SK-N-SH (cell line): ENCODE measurements around the gene STYXL2. TPM values are rescaled to one million over a fixed set of nuclear protein-coding genes. Genes with fewer than 3 reads are reported as not detected.

ENCODE experiments used
- CTCF ChIA-PET: fragments of 300-600, 350-600 bp; formaldehyde crosslinking; extraction: SDS; loops from one replicate; lab custom pipeline; 2021; lab: Yijun Ruan, JAX
- POLR2A ChIA-PET: fragments of 350-600 bp; sonication (Branson Sonifier 250); formaldehyde crosslinking; extraction: SDS; loops from one replicate; lab custom pipeline; 2020; ENCODE audit warnings: antibody characterized with exemption, inconsistent platforms; lab: Yijun Ruan, JAX
- DNase-seq: peaks from one replicate; pipeline ENCODE4 v3.0.0; 2012
- H2AFZ ChIP-seq: fragments of 200-600 bp; sonication (generic); 2 replicates; pipeline ENCODE4 v1.8.1; 2016; ENCODE audit warnings: antibody characterized with exemption, mild to moderate bottlenecking, low read depth
- H3F3A ChIP-seq: fragments of 200-600 bp; sonication (generic); replicated peaks from 2 replicates; pipeline ENCODE3; 2016; ENCODE audit warnings: antibody characterized with exemption, mild to moderate bottlenecking; ENCODE audit not compliant: insufficient read depth
- H3K27ac ChIP-seq, 2 experiments: fragments of 200-500 bp in 1 of 2; fragments of 200-600 bp in 1 of 2; sonication (Bioruptor generic) in 1 of 2; sonication (generic), shearing (Covaris generic) in 1 of 2; 2 replicates each; pipeline versions ENCODE4 v1.5.1 to v1.6.1; 2014 to 2016; ENCODE audit warnings: low read depth in 2 of 2, inconsistent platforms in 1 of 2, low read length in 1 of 2, mild to moderate bottlenecking in 1 of 2, mixed read lengths in 1 of 2
- H3K27me3 ChIP-seq: fragments of 200-600 bp; sonication (generic), shearing (Covaris generic); 2 replicates; pipeline ENCODE4 v1.6.1; 2016; ENCODE audit warnings: mixed run types; ENCODE audit not compliant: insufficient read depth
- H3K36me3 ChIP-seq, 2 experiments: fragments of 200-500 bp in 1 of 2; fragments of 200-600 bp in 1 of 2; sonication (Bioruptor generic) in 1 of 2; sonication (generic) in 1 of 2; replicated peaks in 1 of 2; 2 replicates each; pipeline versions ENCODE3 to v1.5.1; 2014 to 2016; ENCODE audit warnings: low read length in 1 of 2, mild to moderate bottlenecking in 1 of 2; ENCODE audit not compliant: insufficient read depth in 2 of 2, control insufficient read depth in 1 of 2
- H3K4me1 ChIP-seq, 2 experiments: fragments of 200-500 bp in 1 of 2; fragments of 200-600 bp in 1 of 2; sonication (Bioruptor generic) in 1 of 2; sonication (generic), shearing (Covaris generic) in 1 of 2; 2 replicates each; pipeline versions ENCODE4 v1.5.1 to v1.6.1; 2014 to 2016; ENCODE audit warnings: low read depth in 1 of 2, low read length in 1 of 2, mixed run types in 1 of 2; ENCODE audit not compliant: insufficient read depth in 2 of 2, control insufficient read depth in 1 of 2
- H3K4me2 ChIP-seq: fragments of 200-600 bp; sonication (generic), shearing (Covaris generic); 2 replicates; pipeline ENCODE4 v1.6.1; 2017; ENCODE audit warnings: mixed run types
- H3K4me3 ChIP-seq, 2 experiments: fragments of 200-500 bp in 1 of 2; fragments of 200-600 bp in 1 of 2; sonication (Bioruptor generic) in 1 of 2; sonication (generic), shearing (Covaris generic) in 1 of 2; 2 replicates each; pipeline versions ENCODE4 v1.5.1 to v1.8.1; 2014 to 2016; ENCODE audit warnings: low read depth in 2 of 2, inconsistent platforms in 1 of 2, low read length in 1 of 2, mild to moderate bottlenecking in 1 of 2, mixed read lengths in 1 of 2, moderate library complexity in 1 of 2
- H3K79me2 ChIP-seq: fragments of 200-600 bp; sonication (generic); 2 replicates; pipeline ENCODE4 v1.8.1; 2017; ENCODE audit warnings: mild to moderate bottlenecking; ENCODE audit not compliant: insufficient read depth
- H3K9ac ChIP-seq: fragments of 200-600 bp; sonication (generic); 2 replicates; pipeline ENCODE4 v1.6.1; 2017; ENCODE audit warnings: mixed run types
- H3K9me2 ChIP-seq: fragments of 200-600 bp; sonication (generic); 2 replicates; pipeline ENCODE4 v1.6.1; 2017; ENCODE audit warnings: mixed run types
- H3K9me3 ChIP-seq: fragments of 200-600 bp; sonication (generic); 2 replicates; pipeline ENCODE4 v1.6.1; 2017; ENCODE audit warnings: mixed run types, mild to moderate bottlenecking, moderate library complexity
- H4K20me1 ChIP-seq: fragments of 200-600 bp; sonication (generic); 2 replicates; pipeline ENCODE4 v1.6.1; 2017; ENCODE audit warnings: mild to moderate bottlenecking, mixed run types; ENCODE audit not compliant: insufficient read depth
- CHD2 ChIP-seq: fragments of 150-350 bp; IDR thresholded peaks from 2 replicates; pipeline ENCODE4 v1.6.1; 2018; ENCODE audit warnings: low read length; ENCODE audit not compliant: partially characterized antibody
- ELF1 ChIP-seq: IDR thresholded peaks from 2 replicates; pipeline ENCODE4 v1.4.0; 2012
- EZH2phosphoT487 ChIP-seq: fragments of 200-600 bp; sonication (generic); IDR thresholded peaks from 2 replicates; pipeline ENCODE4 v1.6.1; 2017; ENCODE audit warnings: low read depth, mixed run types, mild to moderate bottlenecking, antibody characterized with exemption, moderate library complexity, borderline replicate concordance
- FOSL2 ChIP-seq: IDR thresholded peaks from 2 replicates; pipeline ENCODE4 v1.4.0; 2012; ENCODE audit warnings: low read depth, mild to moderate bottlenecking, moderate library complexity, borderline replicate concordance
- GABPA ChIP-seq: IDR thresholded peaks from 2 replicates; pipeline ENCODE4 v1.4.0; 2012; ENCODE audit warnings: low read depth, mild to moderate bottlenecking
- GATA2 ChIP-seq: sonication (generic); formaldehyde crosslinking; IDR thresholded peaks from 2 replicates; pipeline ENCODE4 v1.5.0; 2020; ENCODE audit warnings: mild to moderate bottlenecking, missing genetic modification reagents
- JUND ChIP-seq: IDR thresholded peaks from 2 replicates; pipeline ENCODE4 v1.4.0; 2012
- MEF2A ChIP-seq: IDR thresholded peaks from 2 replicates; pipeline ENCODE4 v1.4.0; 2012; ENCODE audit warnings: low read depth, borderline replicate concordance
- MXI1 ChIP-seq: IDR thresholded peaks from 2 replicates; pipeline ENCODE4 v1.6.1; 2012; ENCODE audit warnings: mild to moderate bottlenecking, low read depth, low read length, improper control_type of control experiment
- NFIC ChIP-seq: IDR thresholded peaks from 2 replicates; pipeline ENCODE4 v1.4.0; 2012; ENCODE audit warnings: borderline replicate concordance
- NRF1 ChIP-seq: IDR thresholded peaks from 2 replicates; pipeline ENCODE4 v1.6.1; 2012; ENCODE audit warnings: low read depth, mild to moderate bottlenecking, low read length
- POLR2AphosphoS5 ChIP-seq: IDR thresholded peaks from 2 replicates; pipeline ENCODE4 v1.6.1; 2012; ENCODE audit warnings: low read depth, low read length
- RAD21 ChIP-seq: IDR thresholded peaks from 2 replicates; pipeline ENCODE4 v1.6.1; 2012; ENCODE audit warnings: mild to moderate bottlenecking, low read length
- RCOR1 ChIP-seq: fragments of 150-350 bp; IDR thresholded peaks from 2 replicates; pipeline ENCODE4 v1.6.1; 2017; ENCODE audit warnings: antibody characterized with exemption, low read length
- RFX5 ChIP-seq: IDR thresholded peaks from 2 replicates; pipeline ENCODE4 v1.6.1; 2012; ENCODE audit warnings: mild to moderate bottlenecking, improper control_type of control experiment, low read length
- RXRA ChIP-seq: IDR thresholded peaks from 2 replicates; pipeline ENCODE4 v1.4.0; 2012; ENCODE audit warnings: low read depth, mild to moderate bottlenecking, borderline replicate concordance
- SIN3A ChIP-seq: IDR thresholded peaks from 2 replicates; pipeline ENCODE4 v1.6.1; 2012; ENCODE audit warnings: low read depth, mild to moderate bottlenecking, low read length, moderate library complexity, borderline replicate concordance
- TCF12 ChIP-seq: IDR thresholded peaks from 2 replicates; pipeline ENCODE4 v1.4.0; 2012
- TEAD4 ChIP-seq: IDR thresholded peaks from 2 replicates; pipeline ENCODE4 v1.4.0; 2012; ENCODE audit warnings: mild to moderate bottlenecking, borderline replicate concordance; ENCODE audit not compliant: insufficient read depth
- YY1 ChIP-seq: IDR thresholded peaks from 2 replicates; pipeline ENCODE4 v1.4.0; 2012; ENCODE audit warnings: low read depth, mild to moderate bottlenecking
- WGBS: methylation state at CpG from one replicate; pipeline ENCODE4 v1.1.6; 2017; ENCODE audit warnings: low lambda C conversion rate; 5-methylcytosine and 5-hydroxymethylcytosine counted together
- polyA plus RNA-seq, 3 experiments: library from polyadenylated mRNA; depleted of rRNA; stranded (reverse); fragments of >200 nt; gene quantifications; 2 replicates each; pipeline ENCODE4 v1.2.3, GENCODE V29; 2012
- TF ChIP-seq, protein P1 (sequence below): IDR thresholded peaks from 2 replicates; pipeline ENCODE4; 2012
- TF ChIP-seq, protein P2 (sequence below): fragments of 200-600 bp; sonication (generic); IDR thresholded peaks from 2 replicates; pipeline ENCODE4 v1.6.1; 2017; ENCODE audit warnings: antibody characterized with exemption, mild to moderate bottlenecking, moderate library complexity

STYXL2 gene
- polyA plus RNA-seq, 1 of the 3 experiments (the other 2 are of a cell fraction), result not detected

DNA sequence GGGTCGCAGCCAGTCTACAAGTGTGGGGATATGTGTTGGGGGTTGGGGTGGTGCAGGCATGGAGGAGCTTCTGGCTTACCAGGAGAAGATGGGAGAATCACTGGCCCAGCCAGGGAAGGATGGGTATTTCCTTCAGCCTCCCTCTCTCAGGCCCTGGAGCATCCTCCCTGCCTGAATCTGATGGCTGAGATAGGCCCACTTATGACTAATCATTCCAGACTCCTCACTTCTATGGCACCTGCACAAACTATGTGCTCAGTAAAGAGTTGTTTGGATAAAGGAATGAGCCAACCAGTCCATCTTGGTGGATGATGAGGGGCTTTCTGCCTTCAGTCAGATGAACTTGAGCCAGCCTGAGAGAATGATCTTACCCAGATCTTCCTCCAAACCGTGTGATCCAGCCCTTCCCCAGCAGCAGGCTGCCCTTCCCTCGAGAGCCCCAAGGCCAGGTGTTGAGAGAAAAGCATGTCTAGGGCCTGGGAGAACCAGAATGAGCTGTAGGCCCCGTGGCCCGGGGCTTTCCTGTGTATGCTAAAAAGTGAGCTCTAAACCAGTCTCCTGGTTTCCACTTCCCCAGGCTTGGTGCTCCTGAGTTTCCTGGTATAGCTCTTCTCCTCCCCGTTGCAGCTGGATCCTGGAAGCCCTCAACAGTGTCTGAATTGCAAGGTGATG, 5.0 kb upstream of the STYXL2 start:
- Histone ChIP-seq H3K79me2 (no peaks in the 10 kb centered on the region), H3K27me3 (no peaks in the 10 kb centered on the region), H3K27ac (no peak overlapping the region), H3K4me3 (no peak overlapping the region), H2AFZ (no peak overlapping the region), H3K9me2 (no peaks in the 10 kb centered on the region), H4K20me1 (no peaks in the 10 kb centered on the region), H3K9me3 (no peaks in the 10 kb centered on the region), H3K36me3 (no peaks in the 10 kb centered on the region), H3K4me1 (no peaks in the 10 kb centered on the region), H3K9ac (no peak overlapping the region), H3K4me2 (no peak overlapping the region), H3F3A (no peaks in the 10 kb centered on the region)
- DNase-seq, result no peak
- ChIA-PET CTCF (no interaction called here), POLR2A (no interaction called here)
- no peak for TF ChIP-seq JUND
- WGBS, result 16% methylated on average over 5 of the region's 6 CpGs

DNA sequence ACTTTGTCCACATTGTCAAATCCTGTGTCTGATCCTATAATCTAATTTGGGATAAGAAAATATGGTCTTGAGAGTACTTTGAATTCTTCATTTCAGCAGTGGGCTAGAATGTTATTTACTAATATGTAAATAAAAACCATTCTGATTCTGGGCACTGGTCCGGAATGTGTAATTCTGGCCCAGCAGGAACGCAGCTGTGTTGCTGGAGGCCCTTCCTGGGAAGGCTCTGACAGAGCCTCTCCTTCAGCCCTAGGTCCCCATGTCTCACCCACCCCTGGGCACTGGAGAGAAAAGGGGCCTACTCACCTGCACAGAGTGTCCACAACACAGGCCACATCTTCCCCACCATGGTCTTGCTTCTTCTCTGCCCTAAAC, 3.9 kb upstream of the STYXL2 start:
- DNase-seq, result no peak
- no peaks in the 10 kb centered on the region for H3F3A ChIP-seq
- POLR2A ChIA-PET, result no interaction called here
- no peak for TF ChIP-seq RAD21
- no peak for TF ChIP-seq TCF12
- TF ChIP-seq SIN3A, result no peak
- no peak for TF ChIP-seq RXRA
- no peak for TF ChIP-seq EZH2phosphoT487
- no peak for TF ChIP-seq RFX5
- TF ChIP-seq, all 33 proteins: peak for 0
- no peaks in the 10 kb centered on the region for H3K79me2 ChIP-seq
- no peaks in the 10 kb centered on the region for H3K27me3 ChIP-seq
- WGBS, result 16% methylated on average over 2 of the region's 2 CpGs
- CTCF ChIA-PET, result no interaction called here
- no peak overlapping the region for H3K27ac ChIP-seq
- H3K9ac ChIP-seq, result no peak overlapping the region
- H3K9me3 ChIP-seq, result no peaks in the 10 kb centered on the region
- H3K9me2 ChIP-seq, result no peaks in the 10 kb centered on the region
- H2AFZ ChIP-seq, result no peak overlapping the region
- no peaks in the 10 kb centered on the region; a peak in 1 of 4 replicates for H3K4me1 ChIP-seq
- H4K20me1 ChIP-seq, result no peaks in the 10 kb centered on the region
- H3K36me3 ChIP-seq, result no peaks in the 10 kb centered on the region
- no peak overlapping the region for H3K4me3 ChIP-seq
- H3K4me2 ChIP-seq, result no peak overlapping the region

DNA sequence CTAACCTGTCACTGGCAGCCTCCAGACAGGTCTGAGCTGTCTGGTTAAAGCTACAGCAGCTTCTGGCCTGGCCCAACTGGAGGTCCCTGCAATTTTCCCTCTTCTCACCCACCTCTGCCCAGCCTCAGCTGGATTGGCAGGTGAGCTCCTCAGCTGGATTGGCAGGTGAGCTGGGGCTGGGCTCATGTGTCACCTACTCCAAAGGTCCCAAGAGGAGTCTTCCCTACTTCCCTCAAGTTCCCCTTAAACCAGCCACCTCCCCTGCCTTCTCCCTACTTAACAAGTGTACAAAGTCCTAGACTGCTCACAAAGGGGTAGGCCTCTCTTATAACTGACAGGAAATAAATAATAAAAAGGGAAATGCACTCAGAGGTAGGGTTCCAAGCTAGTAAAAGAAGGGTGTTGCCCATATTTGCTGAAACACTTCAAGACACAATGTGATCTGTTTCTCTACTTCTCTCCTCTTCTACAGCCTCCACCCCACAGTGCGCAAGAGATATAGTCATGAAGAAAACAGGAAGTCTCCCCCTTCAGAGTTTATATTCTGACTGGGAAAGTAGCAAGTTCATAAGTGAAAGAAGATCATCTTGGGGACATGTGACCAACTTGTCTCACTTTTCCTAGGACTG, 3.4 kb upstream of the STYXL2 start, which contains the start of gene GPA33:
Gene GPA33 (minus strand): TSS at position 64 of the 629 bp plus-strand sequence. CDS start 90 bp downstream, outside the sequence.
- H3K27me3 ChIP-seq, result no peaks in the 10 kb centered on the region
- no peak within 1 kb of the TSS for H3K9ac ChIP-seq
- DNase-seq, result no peak
- no peaks in the 10 kb centered on the region for H3K9me3 ChIP-seq
- no peaks in the 10 kb centered on the region for H3K9me2 ChIP-seq
- no peaks in the 10 kb centered on the region for H3K79me2 ChIP-seq
- no peak within 1 kb of the TSS for H3K27ac ChIP-seq
- ChIA-PET POLR2A (no interaction called here), CTCF (interaction anchor here (0.8 to 1.1 kb wide), 2 partner anchors 23 to 31 kb away, joined by 3 to 4 read pairs; no protein-coding TSS in a partner anchor)
- no peaks in the 10 kb centered on the region for H3K36me3 ChIP-seq
- WGBS, result 55% methylated on average over 1 of the region's 1 CpG
- peaks cover 0 to 4% of the 10 kb centered on the region in 2 experiments; a peak in 1 of 4 replicates for H3K4me1 ChIP-seq
- H4K20me1 ChIP-seq, result no peaks in the 10 kb centered on the region
- H2AFZ ChIP-seq, result no peak within 1 kb of the TSS
- H3K4me3 ChIP-seq, result no peak within 1 kb of the TSS
- H3K4me2 ChIP-seq, result no peak within 1 kb of the TSS
- no peaks in the 10 kb centered on the region for H3F3A ChIP-seq
- TF ChIP-seq CHD2 (no peak), TCF12 (no peak), TEAD4 (no peak), ELF1 (no peak), MEF2A (no peak), RXRA (no peak), YY1 (no peak), FOSL2 (no peak), EZH2phosphoT487 (no peak), RCOR1 (no peak), MXI1 (no peak), GATA2 (CRISPR knock-in tag) (no peak), GABPA (no peak), POLR2AphosphoS5 (no peak), NFIC (no peak), NRF1 (no peak)
- TF ChIP-seq, protein P1, sequence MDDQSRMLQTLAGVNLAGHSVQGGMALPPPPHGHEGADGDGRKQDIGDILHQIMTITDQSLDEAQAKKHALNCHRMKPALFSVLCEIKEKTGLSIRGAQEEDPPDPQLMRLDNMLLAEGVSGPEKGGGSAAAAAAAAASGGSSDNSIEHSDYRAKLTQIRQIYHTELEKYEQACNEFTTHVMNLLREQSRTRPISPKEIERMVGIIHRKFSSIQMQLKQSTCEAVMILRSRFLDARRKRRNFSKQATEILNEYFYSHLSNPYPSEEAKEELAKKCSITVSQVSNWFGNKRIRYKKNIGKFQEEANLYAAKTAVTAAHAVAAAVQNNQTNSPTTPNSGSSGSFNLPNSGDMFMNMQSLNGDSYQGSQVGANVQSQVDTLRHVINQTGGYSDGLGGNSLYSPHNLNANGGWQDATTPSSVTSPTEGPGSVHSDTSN, result no peak
- TF ChIP-seq, protein P2, sequence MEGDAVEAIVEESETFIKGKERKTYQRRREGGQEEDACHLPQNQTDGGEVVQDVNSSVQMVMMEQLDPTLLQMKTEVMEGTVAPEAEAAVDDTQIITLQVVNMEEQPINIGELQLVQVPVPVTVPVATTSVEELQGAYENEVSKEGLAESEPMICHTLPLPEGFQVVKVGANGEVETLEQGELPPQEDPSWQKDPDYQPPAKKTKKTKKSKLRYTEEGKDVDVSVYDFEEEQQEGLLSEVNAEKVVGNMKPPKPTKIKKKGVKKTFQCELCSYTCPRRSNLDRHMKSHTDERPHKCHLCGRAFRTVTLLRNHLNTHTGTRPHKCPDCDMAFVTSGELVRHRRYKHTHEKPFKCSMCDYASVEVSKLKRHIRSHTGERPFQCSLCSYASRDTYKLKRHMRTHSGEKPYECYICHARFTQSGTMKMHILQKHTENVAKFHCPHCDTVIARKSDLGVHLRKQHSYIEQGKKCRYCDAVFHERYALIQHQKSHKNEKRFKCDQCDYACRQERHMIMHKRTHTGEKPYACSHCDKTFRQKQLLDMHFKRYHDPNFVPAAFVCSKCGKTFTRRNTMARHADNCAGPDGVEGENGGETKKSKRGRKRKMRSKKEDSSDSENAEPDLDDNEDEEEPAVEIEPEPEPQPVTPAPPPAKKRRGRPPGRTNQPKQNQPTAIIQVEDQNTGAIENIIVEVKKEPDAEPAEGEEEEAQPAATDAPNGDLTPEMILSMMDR, result no peak
